A673 (cell line): ENCODE measurements around the gene ZFP36L2.

Source experiments
- EZH2 ChIP-seq: fragments of 200-600 bp; sonication (generic); IDR thresholded peaks from 2 replicates; pipeline ENCODE4 v1.6.1; 2017; ENCODE audit warnings: borderline replicate concordance, low read depth, mild to moderate bottlenecking, mixed read lengths, antibody characterized with exemption, low read length; ENCODE audit not compliant: poor library complexity, severe bottlenecking
- TF ChIP-seq, protein P1 (sequence below): fragments of 300-800, 200-600 bp; sonication (generic); conservative IDR thresholded peaks from 2 replicates; pipeline ENCODE4 v1.5.1; 2017; ENCODE audit warnings: low read depth, mild to moderate bottlenecking, antibody characterized with exemption, low read length, moderate library complexity, mixed read lengths

DNA sequence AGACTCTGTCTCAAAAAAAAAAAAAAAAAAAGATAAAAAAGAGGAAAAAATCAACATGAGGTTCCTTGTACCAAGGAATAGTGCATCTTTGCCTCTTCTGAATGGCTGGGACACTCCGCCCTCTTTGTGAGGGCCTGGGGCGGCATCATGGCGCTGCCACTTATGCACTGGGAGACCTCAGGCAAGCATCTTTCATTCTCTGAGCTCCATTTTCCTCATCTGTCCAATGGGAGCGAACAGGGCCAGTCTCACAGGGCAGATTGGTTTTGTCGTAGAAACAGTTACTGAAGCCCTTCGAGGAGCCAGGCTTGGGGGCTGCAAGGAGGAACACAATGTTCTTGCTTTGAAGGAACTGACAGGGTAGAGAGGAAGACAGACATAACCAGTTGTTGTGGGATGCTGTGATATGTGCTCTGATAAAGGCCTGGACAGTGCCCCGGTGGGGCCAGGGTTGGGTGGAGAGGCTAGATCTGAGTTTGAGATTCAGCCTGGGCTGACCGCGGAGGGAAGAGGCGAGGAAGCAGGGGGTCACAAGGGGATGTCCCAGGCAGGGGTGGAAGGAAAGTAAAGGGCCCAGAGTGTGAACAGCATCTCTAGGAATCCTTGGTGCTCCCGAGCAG lies 14.1 kb downstream of the ZFP36L2 start:
- TF ChIP-seq, protein P1, sequence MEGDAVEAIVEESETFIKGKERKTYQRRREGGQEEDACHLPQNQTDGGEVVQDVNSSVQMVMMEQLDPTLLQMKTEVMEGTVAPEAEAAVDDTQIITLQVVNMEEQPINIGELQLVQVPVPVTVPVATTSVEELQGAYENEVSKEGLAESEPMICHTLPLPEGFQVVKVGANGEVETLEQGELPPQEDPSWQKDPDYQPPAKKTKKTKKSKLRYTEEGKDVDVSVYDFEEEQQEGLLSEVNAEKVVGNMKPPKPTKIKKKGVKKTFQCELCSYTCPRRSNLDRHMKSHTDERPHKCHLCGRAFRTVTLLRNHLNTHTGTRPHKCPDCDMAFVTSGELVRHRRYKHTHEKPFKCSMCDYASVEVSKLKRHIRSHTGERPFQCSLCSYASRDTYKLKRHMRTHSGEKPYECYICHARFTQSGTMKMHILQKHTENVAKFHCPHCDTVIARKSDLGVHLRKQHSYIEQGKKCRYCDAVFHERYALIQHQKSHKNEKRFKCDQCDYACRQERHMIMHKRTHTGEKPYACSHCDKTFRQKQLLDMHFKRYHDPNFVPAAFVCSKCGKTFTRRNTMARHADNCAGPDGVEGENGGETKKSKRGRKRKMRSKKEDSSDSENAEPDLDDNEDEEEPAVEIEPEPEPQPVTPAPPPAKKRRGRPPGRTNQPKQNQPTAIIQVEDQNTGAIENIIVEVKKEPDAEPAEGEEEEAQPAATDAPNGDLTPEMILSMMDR: no peak
- TF ChIP-seq EZH2: no peak
